SK-N-SH (cell line): ENCODE measurements around the gene MRPL36. TPM values are rescaled to one million over a fixed set of nuclear protein-coding genes. Genes with fewer than 3 reads are reported as not detected.

Source experiments
- CTCF ChIA-PET: fragments of 300-600, 350-600 bp; formaldehyde crosslinking; extraction: SDS; loops from one replicate; lab custom pipeline; 2021; lab: Yijun Ruan, JAX
- POLR2A ChIA-PET: fragments of 350-600 bp; sonication (Branson Sonifier 250); formaldehyde crosslinking; extraction: SDS; loops from one replicate; lab custom pipeline; 2020; ENCODE audit warnings: antibody characterized with exemption, inconsistent platforms; lab: Yijun Ruan, JAX
- DNase-seq: peaks from one replicate; pipeline ENCODE4 v3.0.0; 2012
- H2AFZ ChIP-seq: fragments of 200-600 bp; sonication (generic); 2 replicates; pipeline ENCODE4 v1.8.1; 2016; ENCODE audit warnings: antibody characterized with exemption, mild to moderate bottlenecking, low read depth
- H3F3A ChIP-seq: fragments of 200-600 bp; sonication (generic); replicated peaks from 2 replicates; pipeline ENCODE3; 2016; ENCODE audit warnings: antibody characterized with exemption, mild to moderate bottlenecking; ENCODE audit not compliant: insufficient read depth
- H3K27ac ChIP-seq, 2 experiments: fragments of 200-500 bp in 1 of 2; fragments of 200-600 bp in 1 of 2; sonication (Bioruptor generic) in 1 of 2; sonication (generic), shearing (Covaris generic) in 1 of 2; 2 replicates each; pipeline versions ENCODE4 v1.5.1 to v1.6.1; 2014 to 2016; ENCODE audit warnings: low read depth in 2 of 2, inconsistent platforms in 1 of 2, low read length in 1 of 2, mild to moderate bottlenecking in 1 of 2, mixed read lengths in 1 of 2
- H3K27me3 ChIP-seq: fragments of 200-600 bp; sonication (generic), shearing (Covaris generic); 2 replicates; pipeline ENCODE4 v1.6.1; 2016; ENCODE audit warnings: mixed run types; ENCODE audit not compliant: insufficient read depth
- H3K36me3 ChIP-seq, 2 experiments: fragments of 200-500 bp in 1 of 2; fragments of 200-600 bp in 1 of 2; sonication (Bioruptor generic) in 1 of 2; sonication (generic) in 1 of 2; replicated peaks in 1 of 2; 2 replicates each; pipeline versions ENCODE3 to v1.5.1; 2014 to 2016; ENCODE audit warnings: low read length in 1 of 2, mild to moderate bottlenecking in 1 of 2; ENCODE audit not compliant: insufficient read depth in 2 of 2, control insufficient read depth in 1 of 2
- H3K4me1 ChIP-seq, 2 experiments: fragments of 200-500 bp in 1 of 2; fragments of 200-600 bp in 1 of 2; sonication (Bioruptor generic) in 1 of 2; sonication (generic), shearing (Covaris generic) in 1 of 2; 2 replicates each; pipeline versions ENCODE4 v1.5.1 to v1.6.1; 2014 to 2016; ENCODE audit warnings: low read depth in 1 of 2, low read length in 1 of 2, mixed run types in 1 of 2; ENCODE audit not compliant: insufficient read depth in 2 of 2, control insufficient read depth in 1 of 2
- H3K4me2 ChIP-seq: fragments of 200-600 bp; sonication (generic), shearing (Covaris generic); 2 replicates; pipeline ENCODE4 v1.6.1; 2017; ENCODE audit warnings: mixed run types
- H3K4me3 ChIP-seq, 2 experiments: fragments of 200-500 bp in 1 of 2; fragments of 200-600 bp in 1 of 2; sonication (Bioruptor generic) in 1 of 2; sonication (generic), shearing (Covaris generic) in 1 of 2; 2 replicates each; pipeline versions ENCODE4 v1.5.1 to v1.8.1; 2014 to 2016; ENCODE audit warnings: low read depth in 2 of 2, inconsistent platforms in 1 of 2, low read length in 1 of 2, mild to moderate bottlenecking in 1 of 2, mixed read lengths in 1 of 2, moderate library complexity in 1 of 2
- H3K79me2 ChIP-seq: fragments of 200-600 bp; sonication (generic); 2 replicates; pipeline ENCODE4 v1.8.1; 2017; ENCODE audit warnings: mild to moderate bottlenecking; ENCODE audit not compliant: insufficient read depth
- H3K9ac ChIP-seq: fragments of 200-600 bp; sonication (generic); 2 replicates; pipeline ENCODE4 v1.6.1; 2017; ENCODE audit warnings: mixed run types
- H3K9me2 ChIP-seq: fragments of 200-600 bp; sonication (generic); 2 replicates; pipeline ENCODE4 v1.6.1; 2017; ENCODE audit warnings: mixed run types
- H3K9me3 ChIP-seq: fragments of 200-600 bp; sonication (generic); 2 replicates; pipeline ENCODE4 v1.6.1; 2017; ENCODE audit warnings: mixed run types, mild to moderate bottlenecking, moderate library complexity
- H4K20me1 ChIP-seq: fragments of 200-600 bp; sonication (generic); 2 replicates; pipeline ENCODE4 v1.6.1; 2017; ENCODE audit warnings: mild to moderate bottlenecking, mixed run types; ENCODE audit not compliant: insufficient read depth
- ELF1 ChIP-seq: IDR thresholded peaks from 2 replicates; pipeline ENCODE4 v1.4.0; 2012
- EZH2phosphoT487 ChIP-seq: fragments of 200-600 bp; sonication (generic); IDR thresholded peaks from 2 replicates; pipeline ENCODE4 v1.6.1; 2017; ENCODE audit warnings: low read depth, mixed run types, mild to moderate bottlenecking, antibody characterized with exemption, moderate library complexity, borderline replicate concordance
- FOXJ3 ChIP-seq: sonication (generic); formaldehyde crosslinking; IDR thresholded peaks from 2 replicates; pipeline ENCODE4 v1.5.1; 2020; ENCODE audit warnings: mild to moderate bottlenecking, missing genetic modification reagents
- GABPA ChIP-seq: IDR thresholded peaks from 2 replicates; pipeline ENCODE4 v1.4.0; 2012; ENCODE audit warnings: low read depth, mild to moderate bottlenecking
- IRF3 ChIP-seq: fragments of 150-350 bp; IDR thresholded peaks from 2 replicates; pipeline ENCODE4 v1.6.1; 2016; ENCODE audit warnings: mild to moderate bottlenecking, low read depth, low read length
- JUND ChIP-seq: IDR thresholded peaks from 2 replicates; pipeline ENCODE4 v1.4.0; 2012
- MAX ChIP-seq: IDR thresholded peaks from 2 replicates; pipeline ENCODE4 v1.4.0; 2012; ENCODE audit warnings: low read depth
- MXI1 ChIP-seq: IDR thresholded peaks from 2 replicates; pipeline ENCODE4 v1.6.1; 2012; ENCODE audit warnings: mild to moderate bottlenecking, low read depth, low read length, improper control_type of control experiment
- NFIC ChIP-seq: IDR thresholded peaks from 2 replicates; pipeline ENCODE4 v1.4.0; 2012; ENCODE audit warnings: borderline replicate concordance
- RAD21 ChIP-seq: IDR thresholded peaks from 2 replicates; pipeline ENCODE4 v1.6.1; 2012; ENCODE audit warnings: mild to moderate bottlenecking, low read length
- RCOR1 ChIP-seq: fragments of 150-350 bp; IDR thresholded peaks from 2 replicates; pipeline ENCODE4 v1.6.1; 2017; ENCODE audit warnings: antibody characterized with exemption, low read length
- SMC3 ChIP-seq: IDR thresholded peaks from 2 replicates; pipeline ENCODE4 v1.6.1; 2012; ENCODE audit warnings: low read depth, low read length, improper control_type of control experiment
- TAF1 ChIP-seq: IDR thresholded peaks from 2 replicates; pipeline ENCODE4 v1.6.1; 2012; ENCODE audit warnings: low read depth, mild to moderate bottlenecking, low read length, moderate library complexity, borderline replicate concordance
- TEAD4 ChIP-seq: IDR thresholded peaks from 2 replicates; pipeline ENCODE4 v1.4.0; 2012; ENCODE audit warnings: mild to moderate bottlenecking, borderline replicate concordance; ENCODE audit not compliant: insufficient read depth
- WGBS: methylation state at CpG from one replicate; pipeline ENCODE4 v1.1.6; 2017; ENCODE audit warnings: low lambda C conversion rate; 5-methylcytosine and 5-hydroxymethylcytosine counted together
- polyA plus RNA-seq, 3 experiments: library from polyadenylated mRNA; depleted of rRNA; stranded (reverse); fragments of >200 nt; gene quantifications; 2 replicates each; pipeline ENCODE4 v1.2.3, GENCODE V29; 2012
- TF ChIP-seq, protein P1 (sequence below): fragments of 200-600 bp; sonication (generic); IDR thresholded peaks from 2 replicates; pipeline ENCODE4 v1.6.1; 2017; ENCODE audit warnings: antibody characterized with exemption, mild to moderate bottlenecking, moderate library complexity
- TF ChIP-seq, protein P2 (sequence below): IDR thresholded peaks from 2 replicates; pipeline ENCODE4 v1.4.0; 2012; ENCODE audit warnings: low read depth, borderline replicate concordance
- TF ChIP-seq, protein P3 (sequence below): IDR thresholded peaks from 2 replicates; pipeline ENCODE4; 2012

The MRPL36 gene
- polyA plus RNA-seq, 1 of the 3 experiments (the other 2 are of a cell fraction), result 78.4 TPM

DNA sequence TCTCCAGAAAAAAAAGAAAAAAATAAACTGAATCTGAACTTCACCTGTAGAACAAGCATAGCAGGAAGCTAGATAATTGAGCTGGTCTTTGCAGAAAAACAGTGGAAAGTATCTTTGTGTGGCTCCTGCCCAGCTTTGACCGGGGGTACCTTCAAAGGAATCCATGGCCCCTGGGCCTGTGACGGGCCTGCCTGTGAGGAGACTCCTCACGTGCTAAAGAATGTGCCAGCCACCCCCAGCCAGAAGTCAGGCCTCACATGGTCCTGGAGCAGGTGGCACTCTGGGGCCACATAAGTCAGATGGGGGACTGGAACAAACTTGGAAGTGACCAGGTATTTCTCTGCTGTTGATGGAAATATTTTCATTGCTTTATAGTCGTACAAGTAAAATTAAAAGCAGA lies 5.7 kb upstream of the MRPL36 start:
- Histone ChIP-seq H3F3A (no peaks in the 10 kb centered on the region), H3K4me3 (no peak overlapping the region), H3K9ac (no peak overlapping the region), H3K27me3 (no peaks in the 10 kb centered on the region), H3K27ac (no peak overlapping the region), H3K79me2 (peaks cover 62% of the 10 kb centered on the region), H3K4me1 (peaks cover 0 to 10% of the 10 kb centered on the region in 2 experiments; a peak in 1 of 4 replicates), H2AFZ (no peak overlapping the region), H3K4me2 (no peak overlapping the region), H3K9me2 (no peaks in the 10 kb centered on the region), H3K36me3 (peaks cover 46 to 73% of the 10 kb centered on the region in 2 experiments), H4K20me1 (no peaks in the 10 kb centered on the region; the same call in 1 of the 2 replicates), H3K9me3 (no peaks in the 10 kb centered on the region)
- DNase-seq, result no peak
- TF ChIP-seq ELF1 (no peak), TEAD4 (no peak), MXI1 (no peak), MAX (no peak), FOXJ3 (CRISPR knock-in tag) (no peak), RAD21 (no peak), RCOR1 (no peak), SMC3 (no peak), IRF3 (no peak), EZH2phosphoT487 (no peak), GABPA (no peak), TAF1 (no peak), JUND (no peak), NFIC (no peak)
- TF ChIP-seq, protein P1, sequence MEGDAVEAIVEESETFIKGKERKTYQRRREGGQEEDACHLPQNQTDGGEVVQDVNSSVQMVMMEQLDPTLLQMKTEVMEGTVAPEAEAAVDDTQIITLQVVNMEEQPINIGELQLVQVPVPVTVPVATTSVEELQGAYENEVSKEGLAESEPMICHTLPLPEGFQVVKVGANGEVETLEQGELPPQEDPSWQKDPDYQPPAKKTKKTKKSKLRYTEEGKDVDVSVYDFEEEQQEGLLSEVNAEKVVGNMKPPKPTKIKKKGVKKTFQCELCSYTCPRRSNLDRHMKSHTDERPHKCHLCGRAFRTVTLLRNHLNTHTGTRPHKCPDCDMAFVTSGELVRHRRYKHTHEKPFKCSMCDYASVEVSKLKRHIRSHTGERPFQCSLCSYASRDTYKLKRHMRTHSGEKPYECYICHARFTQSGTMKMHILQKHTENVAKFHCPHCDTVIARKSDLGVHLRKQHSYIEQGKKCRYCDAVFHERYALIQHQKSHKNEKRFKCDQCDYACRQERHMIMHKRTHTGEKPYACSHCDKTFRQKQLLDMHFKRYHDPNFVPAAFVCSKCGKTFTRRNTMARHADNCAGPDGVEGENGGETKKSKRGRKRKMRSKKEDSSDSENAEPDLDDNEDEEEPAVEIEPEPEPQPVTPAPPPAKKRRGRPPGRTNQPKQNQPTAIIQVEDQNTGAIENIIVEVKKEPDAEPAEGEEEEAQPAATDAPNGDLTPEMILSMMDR, result no peak
- TF ChIP-seq, protein P2, sequence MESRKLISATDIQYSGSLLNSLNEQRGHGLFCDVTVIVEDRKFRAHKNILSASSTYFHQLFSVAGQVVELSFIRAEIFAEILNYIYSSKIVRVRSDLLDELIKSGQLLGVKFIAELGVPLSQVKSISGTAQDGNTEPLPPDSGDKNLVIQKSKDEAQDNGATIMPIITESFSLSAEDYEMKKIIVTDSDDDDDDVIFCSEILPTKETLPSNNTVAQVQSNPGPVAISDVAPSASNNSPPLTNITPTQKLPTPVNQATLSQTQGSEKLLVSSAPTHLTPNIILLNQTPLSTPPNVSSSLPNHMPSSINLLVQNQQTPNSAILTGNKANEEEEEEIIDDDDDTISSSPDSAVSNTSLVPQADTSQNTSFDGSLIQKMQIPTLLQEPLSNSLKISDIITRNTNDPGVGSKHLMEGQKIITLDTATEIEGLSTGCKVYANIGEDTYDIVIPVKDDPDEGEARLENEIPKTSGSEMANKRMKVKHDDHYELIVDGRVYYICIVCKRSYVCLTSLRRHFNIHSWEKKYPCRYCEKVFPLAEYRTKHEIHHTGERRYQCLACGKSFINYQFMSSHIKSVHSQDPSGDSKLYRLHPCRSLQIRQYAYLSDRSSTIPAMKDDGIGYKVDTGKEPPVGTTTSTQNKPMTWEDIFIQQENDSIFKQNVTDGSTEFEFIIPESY, result no peak
- TF ChIP-seq, protein P3, sequence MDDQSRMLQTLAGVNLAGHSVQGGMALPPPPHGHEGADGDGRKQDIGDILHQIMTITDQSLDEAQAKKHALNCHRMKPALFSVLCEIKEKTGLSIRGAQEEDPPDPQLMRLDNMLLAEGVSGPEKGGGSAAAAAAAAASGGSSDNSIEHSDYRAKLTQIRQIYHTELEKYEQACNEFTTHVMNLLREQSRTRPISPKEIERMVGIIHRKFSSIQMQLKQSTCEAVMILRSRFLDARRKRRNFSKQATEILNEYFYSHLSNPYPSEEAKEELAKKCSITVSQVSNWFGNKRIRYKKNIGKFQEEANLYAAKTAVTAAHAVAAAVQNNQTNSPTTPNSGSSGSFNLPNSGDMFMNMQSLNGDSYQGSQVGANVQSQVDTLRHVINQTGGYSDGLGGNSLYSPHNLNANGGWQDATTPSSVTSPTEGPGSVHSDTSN, result no peak
- 95% methylated on average over 2 of the region's 4 CpGs for WGBS
- ChIA-PET CTCF (no interaction called here), POLR2A (no interaction called here)
